ENCODE data around the gene SYF2. TPM values are rescaled to one million over a fixed set of nuclear protein-coding genes. Genes with fewer than 3 reads are reported as not detected.

The SYF2 gene
- total RNA-seq, 1 donor from 2014 or later: 38.4 TPM

GRCh38 chr1:25173809-25174340 lies 58.4 kb downstream of the SYF2 start:
- H3K27ac Mint-ChIP-seq (ENCODE audit: unreplicated experiment): no peak overlapping the region
- H3K4me3 Mint-ChIP-seq (ENCODE audit: unreplicated experiment): no peak overlapping the region
- peaks cover 8% of the 10 kb centered on the region for H3K9me3 Mint-ChIP-seq (ENCODE audit: unreplicated experiment)

More at GRCh38 chr1:25173809-25174340, 58.4 kb downstream of the SYF2 start:
- H3K27me3 Mint-ChIP-seq (ENCODE audit: unreplicated experiment): peaks cover 6% of the 10 kb centered on the region
- peak; percentile 19 for DNase-seq (ENCODE audit: extremely low spot score, unreplicated experiment)
- TF ChIP-seq CTCF (IDR thresholded peaks at IDR 0.05): no peak
- no peaks in the 10 kb centered on the region for H3K36me3 Mint-ChIP-seq (ENCODE audit: unreplicated experiment)
- H3K4me1 Mint-ChIP-seq (ENCODE audit: unreplicated experiment): no peaks in the 10 kb centered on the region

Other genes with a start within 250 kb of the SYF2 start
- 122 and 126 TPM in 2 replicates for gene RSRP1, start 15.0 kb upstream of the SYF2 start, total RNA-seq
- not detected in 2 replicates for gene RHD, start 40.0 kb upstream of the SYF2 start, total RNA-seq
- gene TMEM50A, start 105.8 kb upstream of the SYF2 start, total RNA-seq: 142 and 147 TPM in 2 replicates
- 0.40 and 0.71 TPM in 2 replicates for gene RHCE, start 188.3 kb upstream of the SYF2 start, total RNA-seq
- 30.7 and 30.9 TPM in 2 replicates for gene MACO1, start 198.4 kb upstream of the SYF2 start, total RNA-seq